ENCODE results near the gene TAS2R38. TPM values are rescaled to one million over a fixed set of nuclear protein-coding genes. Genes with fewer than 3 reads are reported as not detected.

Gene TAS2R38
- total RNA-seq, 3 donors from 2014 or later, result not detected

GRCh38 chr7:141976524-141977245 lies 3.1 kb upstream of the TAS2R38 start:
- peak overlapping the region in 2 of 3 donors; percentile 31 to 59 for H3K4me3 ChIP-seq
- H3K4me1 ChIP-seq, result no peaks in the 10 kb centered on the region
- H3K36me3 ChIP-seq, result no peaks in the 10 kb centered on the region
- TF ChIP-seq POLR2A (IDR thresholded peaks at IDR 0.05) (no peak), POLR2AphosphoS5 (IDR thresholded peaks at IDR 0.05) (no peak), CTCF (IDR thresholded peaks at IDR 0.05) (no peak)
- no peaks in the 10 kb centered on the region for H3K27me3 ChIP-seq
- H3K27ac ChIP-seq, result no peak overlapping the region
- H3K9me3 ChIP-seq, result no peaks in the 10 kb centered on the region
- intact Hi-C loops (cut with DNase I; ENCODE audit: low total_unique reads), result loop anchor here (10.0 kb wide), 1 partner anchor 208 kb away; no protein-coding TSS in a partner anchor
- DNase-seq (ENCODE audit: low spot score in 2 of 2), result no peak

DNA sequence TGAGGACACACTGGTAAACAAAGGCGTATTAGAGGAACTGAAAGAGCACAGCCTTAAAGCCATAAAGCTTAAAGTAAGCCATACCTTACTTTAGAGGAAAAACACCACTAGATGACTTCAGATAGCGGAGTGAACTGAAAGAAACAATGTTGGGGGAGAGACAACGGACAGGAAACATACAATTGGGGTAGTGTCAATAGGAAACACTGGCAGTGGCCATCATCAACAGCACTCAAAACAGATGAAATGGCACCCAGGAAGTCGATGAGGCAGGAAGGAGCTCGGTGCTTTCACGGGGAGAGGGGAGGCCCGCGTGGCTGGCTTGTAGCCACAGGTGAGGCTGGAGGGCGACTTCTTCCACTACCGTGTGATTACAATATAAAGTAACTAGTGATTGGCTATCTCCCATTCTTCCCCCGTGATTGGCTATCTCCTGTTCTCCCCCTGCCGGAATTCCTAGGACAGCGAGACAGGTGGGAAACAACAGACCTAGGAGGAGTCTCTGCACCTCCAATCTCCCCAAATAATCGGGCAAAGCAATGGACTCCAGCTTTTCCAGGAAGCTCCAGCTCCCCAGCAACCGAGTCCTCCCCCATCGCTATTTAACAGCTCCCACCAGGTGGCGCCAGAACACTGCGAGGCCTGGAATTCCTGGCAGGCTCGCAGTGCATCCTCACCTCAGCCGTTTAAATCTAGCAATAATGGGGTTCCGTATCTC lies 2.4 kb upstream of the TAS2R38 start:
- Histone ChIP-seq H3K36me3 (no peaks in the 10 kb centered on the region), H3K9me3 (no peaks in the 10 kb centered on the region), H3K27me3 (no peaks in the 10 kb centered on the region), H3K4me3 (peak overlapping the region in 2 of 3 donors; percentile 31 to 59), H3K27ac (no peak overlapping the region), H3K4me1 (no peaks in the 10 kb centered on the region)
- TF ChIP-seq POLR2AphosphoS5 (IDR thresholded peaks at IDR 0.05) (no peak), CTCF (IDR thresholded peaks at IDR 0.05) (peak; percentile 27 to 70 (median 54)), POLR2A (IDR thresholded peaks at IDR 0.05) (no peak)
- intact Hi-C loops (cut with DNase I; ENCODE audit: low total_unique reads), result loop anchor here (10.0 kb wide), 1 partner anchor 209 kb away; no protein-coding TSS in a partner anchor
- DNase-seq (ENCODE audit: low spot score in 2 of 2), result peak; percentile 32 to 71

- Histone ChIP-seq H3K4me3 (no peak overlapping the region), H3K4me1 (no peaks in the 10 kb centered on the region), H3K27me3 (no peaks in the 10 kb centered on the region), H3K36me3 (no peaks in the 10 kb centered on the region), H3K9me3 (no peaks in the 10 kb centered on the region), H3K27ac (no peak overlapping the region)
- TF ChIP-seq POLR2A (IDR thresholded peaks at IDR 0.05) (no peak), POLR2AphosphoS5 (IDR thresholded peaks at IDR 0.05) (no peak), CTCF (IDR thresholded peaks at IDR 0.05) (no peak)
- DNase-seq (ENCODE audit: low spot score in 2 of 2), result no peak
- intact Hi-C loops (cut with DNase I; ENCODE audit: low total_unique reads), result loop anchor here (10.0 kb wide), 1 partner anchor 210 kb away; no protein-coding TSS in a partner anchor
Measured at GRCh38 chr7:141974831-141975230, 1.3 kb upstream of the TAS2R38 start.

- TF ChIP-seq POLR2A (IDR thresholded peaks at IDR 0.05) (no peak), CTCF (IDR thresholded peaks at IDR 0.05) (no peak), POLR2AphosphoS5 (IDR thresholded peaks at IDR 0.05) (no peak)
- DNase-seq (ENCODE audit: low spot score in 2 of 2), result no peak
- no peak overlapping the region for H3K4me3 ChIP-seq
- H3K36me3 ChIP-seq, result no peaks in the 10 kb centered on the region
- no peak overlapping the region for H3K27ac ChIP-seq
- H3K27me3 ChIP-seq, result no peaks in the 10 kb centered on the region
- H3K9me3 ChIP-seq, result peaks cover 0 to 8% of the 10 kb centered on the region in 2 donors
- intact Hi-C loops (cut with DNase I; ENCODE audit: low total_unique reads), result no loop called here
- no peaks in the 10 kb centered on the region for H3K4me1 ChIP-seq
Measured at GRCh38 chr7:141960687-141961422, 12.7 kb downstream of the TAS2R38 start.
